ENCODE results near the gene MINDY4. TPM values are rescaled to one million over a fixed set of nuclear protein-coding genes. Genes with fewer than 3 reads are reported as not detected.

The MINDY4 gene
- total and polyA plus RNA-seq, 2 of the 4 experiments (the other 2 are of a cell fraction), result 1.8 to 3.6 TPM

- POLR2A ChIA-PET (ENCODE audit: unreplicated experiment), result no interaction called here
- WGBS, 2 experiments (ENCODE audit: extremely low coverage in 2 of 2, insufficient read length in 1 of 2), result no CpG with 5 or more reads among the region's 4 CpGs
- no peak overlapping the region for H3K14ac ChIP-seq (replicated peaks; ENCODE audit: low read depth, low read length)
- no peak overlapping the region for H3K4me3 ChIP-seq (ENCODE audit: insufficient read depth, low read depth, low read length)
- no peak for DNase-seq
- H3K4me2 ChIP-seq (ENCODE audit: low read depth, low read length), result no peak overlapping the region
- H2BK15ac ChIP-seq (ENCODE audit: low read depth, low read length), result no peak overlapping the region
- no peak overlapping the region for H3K27ac ChIP-seq (ENCODE audit: insufficient read depth, low read length)
- no peak overlapping the region for H3K23ac ChIP-seq (ENCODE audit: low read depth, low read length)
- no peaks in the 10 kb centered on the region for H3K9me3 ChIP-seq (ENCODE audit: control insufficient read depth, insufficient read depth, low read length)
- H2BK120ac ChIP-seq (ENCODE audit: low read depth, low read length), result no peak overlapping the region
- peaks cover 10% of the 10 kb centered on the region for H3K4me1 ChIP-seq (ENCODE audit: control insufficient read depth, insufficient read depth, low read length)
- H3K18ac ChIP-seq (ENCODE audit: low read depth, low read length), result no peak overlapping the region
- H3K79me1 ChIP-seq (ENCODE audit: low read depth in 1 of 2, low read length in 2 of 2), result no peaks in the 10 kb centered on the region
- H2BK5ac ChIP-seq (ENCODE audit: low read depth, low read length, poor library complexity, severe bottlenecking), result no peak overlapping the region
- no peak overlapping the region for H2AK5ac ChIP-seq (ENCODE audit: low read depth, low read length)
- H3K9ac ChIP-seq (ENCODE audit: low read depth, low read length), result no peak overlapping the region
- H3K4ac ChIP-seq (ENCODE audit: low read depth, low read length), result no peak overlapping the region
- no TSS peak for BruUV-seq (replicated peaks)
- H4K8ac ChIP-seq (ENCODE audit: low read depth in 2 of 2, low read length in 2 of 2), result no peak overlapping the region
- H4K20me1 ChIP-seq (ENCODE audit: insufficient read depth, low read length), result no peaks in the 10 kb centered on the region; the same call in 1 of the 2 replicates
- no peaks in the 10 kb centered on the region for H3K27me3 ChIP-seq (ENCODE audit: control insufficient read depth, insufficient read depth, low read length)
- intact Hi-C loops (cut with micrococcal nuclease), result no loop called here
- no peak overlapping the region for H2BK20ac ChIP-seq (ENCODE audit: low read depth, low read length)
- no peak overlapping the region for H4K5ac ChIP-seq (ENCODE audit: low read depth, low read length)
- no peak for ATAC-seq (ENCODE audit: low read depth)
- H2AFZ ChIP-seq (replicated peaks; ENCODE audit: low read length, poor library complexity), result no peak overlapping the region
- CTCF ChIA-PET, result no interaction called here
- no peaks in the 10 kb centered on the region for H3K36me3 ChIP-seq (ENCODE audit: control insufficient read depth, insufficient read depth, low read length)
- H3K56ac ChIP-seq (ENCODE audit: extremely low read depth, insufficient read depth, low read length), result no peak overlapping the region
- no peak overlapping the region for H2AK9ac ChIP-seq (replicated peaks; ENCODE audit: low read depth, low read length, poor library complexity)
- dilution Hi-C loops (cut with HindIII; ENCODE audit: low sequenced_read_pairs, unreplicated experiment), result no loop called here
- H4K91ac ChIP-seq (ENCODE audit: insufficient read depth, low read depth, low read length), result no peak overlapping the region
- in situ Hi-C loops (cut with MboI; ENCODE audit: low sequenced_read_pairs), result no loop called here
- TF ChIP-seq MAZ (IDR thresholded peaks at IDR 0.05; ENCODE audit: borderline replicate concordance, low read depth, low read length) (no peak), BHLHE40 (IDR thresholded peaks at IDR 0.05; ENCODE audit: low read depth, low read length) (no peak), CEBPB (IDR thresholded peaks at IDR 0.05; ENCODE audit: low read depth, low read length) (no peak), RAD21 (IDR thresholded peaks at IDR 0.05; ENCODE audit: low read length) (no peak), CHD1 (IDR thresholded peaks at IDR 0.05; ENCODE audit: low read depth, low read length) (no peak), RCOR1 (IDR thresholded peaks at IDR 0.05; ENCODE audit: insufficient replicate concordance, low read length) (no peak), ELK1 (IDR thresholded peaks at IDR 0.05; ENCODE audit: borderline replicate concordance, low read depth, low read length) (no peak), USF2 (IDR thresholded peaks at IDR 0.05; ENCODE audit: low read depth, low read length) (no peak), SMC3 (IDR thresholded peaks at IDR 0.05; ENCODE audit: low read depth, low read length) (no peak), POLR2A (IDR thresholded peaks at IDR 0.05; ENCODE audit: low read depth, low read length) (no peak)
- peaks cover 11% of the 10 kb centered on the region for H3K9me1 ChIP-seq (ENCODE audit: insufficient read depth, low read length)
Observed at GRCh38 chr7:30865821-30866220, 94.6 kb downstream of the MINDY4 start.

All from IMR-90 (cell line).